DLD1 (cell line): ENCODE results near the gene DIAPH2.

Experiments used
- in situ Hi-C: cut with HindIII; loops from 2 replicates; pipeline ENCODE4 v1.10.0; 2017; ENCODE audit warnings: low sequenced_read_pairs

The DIAPH2 gene

GRCh38 chrX:97284531-97284930, 599.9 kb downstream of the DIAPH2 start:
- in situ Hi-C loops: no loop called here

- in situ Hi-C loops: no loop called here
Observed at GRCh38 chrX:97290199-97290598, 605.6 kb downstream of the DIAPH2 start.

- in situ Hi-C loops: no loop called here
Observed at GRCh38 chrX:97294041-97294440, 609.4 kb downstream of the DIAPH2 start.

GRCh38 chrX:97295954-97296353, 611.3 kb downstream of the DIAPH2 start:
- in situ Hi-C loops: no loop called here

- in situ Hi-C loops: no loop called here
Observed at GRCh38 chrX:97306771-97307470, 622.3 kb downstream of the DIAPH2 start.

GRCh38 chrX:97308171-97308570, 623.5 kb downstream of the DIAPH2 start:
- in situ Hi-C loops: no loop called here

GRCh38 chrX:97309487-97310116, 625.0 kb downstream of the DIAPH2 start:
- in situ Hi-C loops: no loop called here

GRCh38 chrX:97310373-97310772, 625.7 kb downstream of the DIAPH2 start:
- in situ Hi-C loops: no loop called here

- in situ Hi-C loops: no loop called here
Observed at GRCh38 chrX:97311066-97311778, 626.6 kb downstream of the DIAPH2 start.

GRCh38 chrX:97314345-97314744, 629.7 kb downstream of the DIAPH2 start:
- in situ Hi-C loops: no loop called here

GRCh38 chrX:97315939-97316338, 631.3 kb downstream of the DIAPH2 start:
- in situ Hi-C loops: no loop called here

- in situ Hi-C loops: no loop called here
Observed at GRCh38 chrX:97320305-97320704, 635.7 kb downstream of the DIAPH2 start.

- in situ Hi-C loops: no loop called here
Observed at GRCh38 chrX:97322401-97322800, 637.8 kb downstream of the DIAPH2 start.

- in situ Hi-C loops: no loop called here
Observed at GRCh38 chrX:97326456-97326855, 641.8 kb downstream of the DIAPH2 start.

GRCh38 chrX:97328853-97329390, 644.3 kb downstream of the DIAPH2 start:
- in situ Hi-C loops: no loop called here

GRCh38 chrX:97330151-97330550, 645.5 kb downstream of the DIAPH2 start:
- in situ Hi-C loops: no loop called here

- in situ Hi-C loops: no loop called here
Observed at GRCh38 chrX:97332963-97333362, 648.3 kb downstream of the DIAPH2 start.

- in situ Hi-C loops: no loop called here
Observed at GRCh38 chrX:97334850-97335249, 650.2 kb downstream of the DIAPH2 start.

GRCh38 chrX:97344724-97345123, 660.1 kb downstream of the DIAPH2 start:
- in situ Hi-C loops: no loop called here

- in situ Hi-C loops: no loop called here
Observed at GRCh38 chrX:97358941-97359340, 674.3 kb downstream of the DIAPH2 start.

- in situ Hi-C loops: no loop called here
Observed at GRCh38 chrX:97363843-97364242, 679.2 kb downstream of the DIAPH2 start.

GRCh38 chrX:97366237-97366636, 681.6 kb downstream of the DIAPH2 start:
- in situ Hi-C loops: no loop called here
